KMS-11 (cell line): ENCODE data around the gene CD27.

Experiments
- H2AFZ ChIP-seq: fragments of 200-600 bp; sonication (generic); 2 replicates; pipeline ENCODE4 v1.6.1; 2016; ENCODE audit warnings: antibody characterized with exemption, mixed run types, low read depth
- H3K27ac ChIP-seq: fragments of 200-600 bp; sonication (generic); 2 replicates; pipeline ENCODE4 v1.6.1; 2016; ENCODE audit warnings: mild to moderate bottlenecking, mixed run types
- H3K27me3 ChIP-seq: fragments of 200-600 bp; sonication (generic); 2 replicates; pipeline ENCODE4 v1.6.1; 2017; ENCODE audit warnings: mild to moderate bottlenecking, low read depth, mixed run types, moderate library complexity; ENCODE audit not compliant: insufficient read depth
- H3K36me3 ChIP-seq: fragments of 200-600 bp; sonication (generic); 2 replicates; pipeline ENCODE4 v1.6.1; 2017; ENCODE audit warnings: mild to moderate bottlenecking, mixed run types; ENCODE audit not compliant: insufficient read depth
- H3K4me1 ChIP-seq: fragments of 200-600 bp; sonication (generic); 2 replicates; pipeline ENCODE4 v1.6.1; 2016; ENCODE audit warnings: mild to moderate bottlenecking, low read depth, mixed run types; ENCODE audit not compliant: poor library complexity, severe bottlenecking
- H3K4me2 ChIP-seq: fragments of 200-600 bp; sonication (generic); 2 replicates; pipeline ENCODE4 v1.7.0; 2016; ENCODE audit warnings: mild to moderate bottlenecking, mixed run types
- H3K4me3 ChIP-seq: fragments of 200-600 bp; sonication (generic); IDR thresholded peaks from 2 replicates; pipeline ENCODE4 v1.6.1; 2017; ENCODE audit warnings: low read depth, low read length, mixed read lengths; ENCODE audit not compliant: insufficient read depth
- H3K79me2 ChIP-seq: fragments of 200-600 bp; sonication (generic); 2 replicates; pipeline ENCODE4 v1.6.1; 2016; ENCODE audit warnings: low read depth, mixed run types; ENCODE audit not compliant: insufficient read depth
- H3K9ac ChIP-seq: fragments of 200-600 bp; sonication (generic); 2 replicates; pipeline ENCODE4 v1.6.1; 2016; ENCODE audit warnings: mild to moderate bottlenecking, mixed run types
- H4K20me1 ChIP-seq: fragments of 200-600 bp; sonication (generic); 2 replicates; pipeline ENCODE4 v1.6.1; 2016; ENCODE audit warnings: mild to moderate bottlenecking, mixed run types; ENCODE audit not compliant: insufficient read depth
- TF ChIP-seq, protein P1 (sequence below): fragments of 200-600 bp; sonication (generic); conservative IDR thresholded peaks from 2 replicates; pipeline ENCODE4 v1.6.1; 2017; ENCODE audit warnings: low read depth, mild to moderate bottlenecking, antibody characterized with exemption, low read length, moderate library complexity, mixed read lengths

The CD27 gene

DNA sequence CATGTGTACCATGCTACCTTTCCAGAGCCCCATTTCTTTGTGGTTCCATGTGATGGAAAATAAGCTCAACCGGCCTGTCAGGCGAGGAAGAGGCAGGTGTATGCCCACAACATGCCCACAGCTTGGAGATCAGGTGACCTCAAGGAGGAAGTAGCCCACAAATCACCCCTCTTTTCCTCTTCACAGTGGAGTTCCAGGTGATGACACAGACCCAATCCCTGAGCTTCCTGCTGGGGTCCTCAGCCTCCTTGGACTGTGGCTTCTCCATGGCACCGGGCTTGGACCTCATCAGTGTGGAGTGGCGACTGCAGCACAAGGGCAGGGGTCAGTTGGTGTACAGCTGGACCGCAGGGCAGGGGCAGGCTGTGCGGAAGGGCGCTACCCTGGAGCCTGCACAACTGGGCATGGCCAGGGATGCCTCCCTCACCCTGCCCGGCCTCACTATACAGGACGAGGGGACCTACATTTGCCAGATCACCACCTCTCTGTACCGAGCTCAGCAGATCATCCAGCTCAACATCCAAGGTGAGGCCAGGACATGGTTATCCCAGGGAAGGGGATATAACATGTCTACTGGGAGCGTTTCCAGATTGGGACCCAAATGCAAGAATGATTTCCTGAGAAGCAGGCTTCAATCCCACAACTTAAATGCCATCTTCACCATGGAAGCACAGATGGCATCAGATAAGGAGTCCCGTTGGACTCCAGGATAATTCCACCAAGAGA is 12.6 kb downstream of the CD27 start:
- Histone ChIP-seq H3K4me2 (no peak overlapping the region), H4K20me1 (no peaks in the 10 kb centered on the region), H3K36me3 (no peaks in the 10 kb centered on the region), H3K4me3 (no peak overlapping the region), H3K4me1 (peaks cover 37% of the 10 kb centered on the region), H3K79me2 (peaks cover 11% of the 10 kb centered on the region; the same call in 1 of the 2 replicates), H3K27ac (no peak overlapping the region), H2AFZ (no peak overlapping the region), H3K27me3 (no peaks in the 10 kb centered on the region), H3K9ac (no peak overlapping the region)
- TF ChIP-seq, protein P1, sequence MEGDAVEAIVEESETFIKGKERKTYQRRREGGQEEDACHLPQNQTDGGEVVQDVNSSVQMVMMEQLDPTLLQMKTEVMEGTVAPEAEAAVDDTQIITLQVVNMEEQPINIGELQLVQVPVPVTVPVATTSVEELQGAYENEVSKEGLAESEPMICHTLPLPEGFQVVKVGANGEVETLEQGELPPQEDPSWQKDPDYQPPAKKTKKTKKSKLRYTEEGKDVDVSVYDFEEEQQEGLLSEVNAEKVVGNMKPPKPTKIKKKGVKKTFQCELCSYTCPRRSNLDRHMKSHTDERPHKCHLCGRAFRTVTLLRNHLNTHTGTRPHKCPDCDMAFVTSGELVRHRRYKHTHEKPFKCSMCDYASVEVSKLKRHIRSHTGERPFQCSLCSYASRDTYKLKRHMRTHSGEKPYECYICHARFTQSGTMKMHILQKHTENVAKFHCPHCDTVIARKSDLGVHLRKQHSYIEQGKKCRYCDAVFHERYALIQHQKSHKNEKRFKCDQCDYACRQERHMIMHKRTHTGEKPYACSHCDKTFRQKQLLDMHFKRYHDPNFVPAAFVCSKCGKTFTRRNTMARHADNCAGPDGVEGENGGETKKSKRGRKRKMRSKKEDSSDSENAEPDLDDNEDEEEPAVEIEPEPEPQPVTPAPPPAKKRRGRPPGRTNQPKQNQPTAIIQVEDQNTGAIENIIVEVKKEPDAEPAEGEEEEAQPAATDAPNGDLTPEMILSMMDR: no peak

DNA sequence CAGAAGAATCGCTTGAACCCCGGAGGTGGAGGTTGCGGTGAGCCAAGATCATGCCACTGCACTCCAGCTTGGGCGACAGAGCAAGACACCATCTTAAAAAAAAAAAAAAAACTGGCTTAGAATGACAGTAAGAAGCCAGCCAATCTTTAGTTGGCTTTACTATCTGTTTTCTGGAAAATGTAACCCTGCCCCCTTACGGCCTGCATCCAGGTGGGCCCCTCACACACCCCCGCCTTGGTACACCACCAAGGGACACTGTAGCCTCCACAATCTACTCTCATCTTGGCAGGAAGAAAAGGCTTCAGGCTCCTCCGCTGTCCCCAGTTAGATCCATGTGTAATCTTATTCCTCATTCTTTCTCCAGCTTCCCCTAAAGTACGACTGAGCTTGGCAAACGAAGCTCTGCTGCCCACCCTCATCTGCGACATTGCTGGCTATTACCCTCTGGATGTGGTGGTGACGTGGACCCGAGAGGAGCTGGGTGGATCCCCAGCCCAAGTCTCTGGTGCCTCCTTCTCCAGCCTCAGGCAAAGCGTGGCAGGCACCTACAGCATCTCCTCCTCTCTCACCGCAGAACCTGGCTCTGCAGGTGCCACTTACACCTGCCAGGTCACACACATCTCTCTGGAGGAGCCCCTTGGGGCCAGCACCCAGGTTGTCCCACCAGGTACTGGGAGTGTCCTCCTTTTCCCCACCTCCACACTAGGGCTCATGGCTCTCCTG is 13.7 kb downstream of the CD27 start:
- no peak overlapping the region for H3K4me3 ChIP-seq
- 0 out of 2 replicates have a peak, but pooled peaks cover under 1% of the 10 kb centered on the region for H3K79me2 ChIP-seq
- no peak overlapping the region for H3K4me2 ChIP-seq
- no peak overlapping the region for H3K27ac ChIP-seq
- no peaks in the 10 kb centered on the region for H4K20me1 ChIP-seq
- TF ChIP-seq, protein P1: no peak
- H3K9ac ChIP-seq: no peak overlapping the region
- H3K27me3 ChIP-seq: no peaks in the 10 kb centered on the region
- no peaks in the 10 kb centered on the region for H3K36me3 ChIP-seq
- H3K4me1 ChIP-seq: peaks cover 27% of the 10 kb centered on the region
- H2AFZ ChIP-seq: no peak overlapping the region

DNA sequence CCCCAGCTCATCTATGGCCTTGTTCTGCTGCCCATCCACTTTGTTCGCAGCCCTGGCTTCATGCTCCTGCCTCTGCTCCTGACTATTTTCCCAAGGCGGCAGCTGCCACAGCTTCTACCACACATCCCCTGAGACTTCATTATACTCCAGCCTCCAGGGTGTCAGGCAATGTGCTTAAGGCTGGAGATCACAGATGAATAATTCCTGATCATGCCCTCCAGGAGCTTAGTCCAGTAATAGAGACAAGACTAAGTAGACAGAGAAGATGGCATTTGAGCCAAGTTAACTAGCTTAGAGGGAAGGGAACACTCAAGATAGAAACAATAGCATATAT is 14.2 kb downstream of the CD27 start:
- Histone ChIP-seq H3K4me3 (no peak overlapping the region), H3K4me1 (peaks cover 26% of the 10 kb centered on the region), H3K4me2 (no peak overlapping the region), H3K36me3 (no peaks in the 10 kb centered on the region), H3K27ac (no peak overlapping the region), H3K27me3 (no peaks in the 10 kb centered on the region), H3K9ac (no peak overlapping the region), H2AFZ (no peak overlapping the region), H3K79me2 (no peaks in the 10 kb centered on the region), H4K20me1 (no peaks in the 10 kb centered on the region)
- TF ChIP-seq, protein P1: no peak

DNA sequence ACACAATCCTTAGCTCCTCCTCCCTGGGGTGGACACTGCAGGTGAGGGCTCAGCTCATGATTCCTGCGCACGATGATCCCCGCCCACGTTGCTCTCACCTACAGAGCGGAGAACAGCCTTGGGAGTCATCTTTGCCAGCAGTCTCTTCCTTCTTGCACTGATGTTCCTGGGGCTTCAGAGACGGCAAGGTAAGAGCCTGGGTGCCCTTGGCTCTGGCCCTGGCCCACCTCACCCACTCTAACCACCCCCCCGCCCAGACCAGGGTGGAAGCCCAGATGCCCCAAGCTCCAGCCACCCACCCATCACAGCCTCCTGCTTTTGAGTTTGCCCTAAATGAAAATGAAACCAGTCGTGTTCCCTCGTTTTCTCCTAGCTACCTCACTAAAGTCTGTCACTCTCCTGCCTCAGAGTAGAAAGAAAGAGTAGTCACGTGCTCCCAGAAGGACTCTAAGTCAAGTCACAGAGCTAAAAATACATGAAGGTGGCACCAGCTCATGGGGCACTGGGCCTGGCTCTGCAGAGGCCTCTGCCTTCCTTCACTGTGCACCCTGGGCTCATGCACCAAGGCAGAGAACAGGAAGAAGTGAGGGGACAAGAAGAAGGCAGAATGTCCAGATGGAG is 16.1 kb downstream of the CD27 start:
- no peaks in the 10 kb centered on the region for H3K79me2 ChIP-seq
- H3K9ac ChIP-seq: no peak overlapping the region
- no peaks in the 10 kb centered on the region for H4K20me1 ChIP-seq
- no peaks in the 10 kb centered on the region for H3K36me3 ChIP-seq
- TF ChIP-seq, protein P1: no peak
- no peak overlapping the region for H3K4me3 ChIP-seq
- H3K4me2 ChIP-seq: peak overlapping the region; percentile 45
- peaks cover 26% of the 10 kb centered on the region for H3K4me1 ChIP-seq
- no peaks in the 10 kb centered on the region for H3K27me3 ChIP-seq
- H2AFZ ChIP-seq: no peak overlapping the region
- peak overlapping the region; percentile 38; the same call in 1 of the 2 replicates for H3K27ac ChIP-seq
